Caco-2 (cell line): ENCODE data around the gene MYL2. TPM values are rescaled to one million over a fixed set of nuclear protein-coding genes. Genes with fewer than 3 reads are reported as not detected.

Experiments used
- BruUV-seq: library from RNA; stranded (reverse); fragments of 400-500 nt; replicated peaks from 2 replicates; lab custom pipeline; 2021; lab: Mats Ljungman, UMichigan
- CTCF ChIA-PET: fragments of 300-600 bp; sonication (Branson Sonifier 250); formaldehyde crosslinking; loops from one replicate; lab custom pipeline; 2022; ENCODE audit warnings: antibody characterized with exemption; lab: Charles Lee
- POLR2A ChIA-PET: fragments of 300-600 bp; sonication (Branson Sonifier 250); formaldehyde crosslinking; loops from one replicate; lab custom pipeline; 2022; ENCODE audit warnings: antibody characterized with exemption; lab: Charles Lee
- DNase-seq, 2 experiments: peaks; one replicate each; pipeline versions ENCODE4 v3.0.0 to v3.0.0-alpha.2; 2020 to 2022
- H3K27me3 ChIP-seq: replicated peaks from 2 replicates; pipeline ENCODE4 v1.6.0; 2011; ENCODE audit warnings: low read length; ENCODE audit not compliant: control insufficient read depth, insufficient read depth
- H3K36me3 ChIP-seq: 2 replicates; pipeline ENCODE4 v1.5.1; 2011; ENCODE audit warnings: low read length; ENCODE audit not compliant: control insufficient read depth, insufficient read depth
- H3K4me1 ChIP-seq: fragments of 250-450 bp; sonication (Bioruptor Pico); 2 replicates; pipeline ENCODE4 v1.5.1; 2020; ENCODE audit warnings: mild to moderate bottlenecking
- H3K4me3 ChIP-seq: 2 replicates; pipeline ENCODE4 v1.5.1; 2011; ENCODE audit warnings: low read depth, mild to moderate bottlenecking, control low read depth, low read length
- H3K9me3 ChIP-seq: fragments of 250-450 bp; sonication (Bioruptor Pico); 2 replicates; pipeline ENCODE4 v1.5.1; 2020; ENCODE audit warnings: mild to moderate bottlenecking, moderate library complexity
- H3K27ac Mint-ChIP-seq: one replicate; pipeline ENCODE4 v1.8.0; 2022; ENCODE audit warnings: mixed read lengths; ENCODE audit not compliant: unreplicated experiment
- H3K27me3 Mint-ChIP-seq: one replicate; pipeline ENCODE4 v1.8.0; 2022; ENCODE audit warnings: mixed read lengths; ENCODE audit not compliant: insufficient read depth, unreplicated experiment
- H3K36me3 Mint-ChIP-seq: one replicate; pipeline ENCODE4 v1.8.0; 2022; ENCODE audit warnings: mild to moderate bottlenecking, mixed read lengths; ENCODE audit not compliant: insufficient read depth, unreplicated experiment
- H3K4me1 Mint-ChIP-seq: one replicate; pipeline ENCODE4 v1.8.0; 2022; ENCODE audit warnings: low read depth, mixed read lengths; ENCODE audit not compliant: unreplicated experiment
- H3K4me3 Mint-ChIP-seq: one replicate; pipeline ENCODE4 v1.8.0; 2022; ENCODE audit warnings: mild to moderate bottlenecking, moderate library complexity, mixed read lengths; ENCODE audit not compliant: unreplicated experiment
- H3K9me3 Mint-ChIP-seq: one replicate; pipeline ENCODE4 v1.8.0; 2022; ENCODE audit warnings: mixed read lengths; ENCODE audit not compliant: unreplicated experiment
- intact Hi-C: fragments of 100-400 bp; cut with micrococcal nuclease; formaldehyde crosslinking; loops from one replicate; pipeline ENCODE4 v1.10.0; 2022; ENCODE audit not compliant: unreplicated experiment
- total RNA-seq: library from RNA; stranded (reverse); gene quantifications from 2 replicates; pipeline ENCODE4 v1.2.3, GENCODE V29; 2022
- TF ChIP-seq, protein P1 (sequence below), 2 experiments: fragments of 200-600 bp in 1 of 2; IDR thresholded peaks; 1 replicate in 1 of 2; 2 replicates in 1 of 2; pipeline versions ENCODE4 v1.5.1 to v1.8.0; 2011 to 2022; ENCODE audit warnings: antibody characterized with exemption in 1 of 2, control low read depth in 1 of 2, inconsistent platforms in 1 of 2, low read depth in 1 of 2, low read length in 1 of 2, mild to moderate bottlenecking in 1 of 2, moderate library complexity in 1 of 2; ENCODE audit not compliant: insufficient read depth in 1 of 2, severe bottlenecking in 1 of 2, unreplicated experiment in 1 of 2

Gene MYL2
- total RNA-seq, 1 experiment from 2014 or later, result not detected

DNA sequence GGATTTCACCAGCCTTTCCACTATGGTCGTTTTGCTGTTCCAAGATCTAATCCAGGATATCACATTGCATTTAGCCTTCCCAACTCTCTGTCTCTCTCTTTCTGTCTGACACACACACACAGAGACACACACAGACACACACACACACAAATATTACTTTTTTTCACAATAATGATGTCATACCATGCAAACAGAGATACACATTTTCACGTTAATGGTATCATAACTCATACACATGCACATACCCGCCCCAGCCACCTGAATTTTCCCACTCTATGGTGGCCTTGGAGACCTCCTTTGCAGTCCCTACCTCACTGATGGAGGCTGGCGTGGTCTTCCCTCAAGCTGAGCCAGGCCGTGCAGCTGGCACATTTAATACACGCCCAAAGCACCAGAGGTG lies 7.2 kb upstream of the MYL2 start:
- ChIA-PET POLR2A (no interaction called here), CTCF (no interaction called here)
- H3K27ac Mint-ChIP-seq, result no peak overlapping the region
- DNase-seq, result no peak
- TF ChIP-seq, protein P1, sequence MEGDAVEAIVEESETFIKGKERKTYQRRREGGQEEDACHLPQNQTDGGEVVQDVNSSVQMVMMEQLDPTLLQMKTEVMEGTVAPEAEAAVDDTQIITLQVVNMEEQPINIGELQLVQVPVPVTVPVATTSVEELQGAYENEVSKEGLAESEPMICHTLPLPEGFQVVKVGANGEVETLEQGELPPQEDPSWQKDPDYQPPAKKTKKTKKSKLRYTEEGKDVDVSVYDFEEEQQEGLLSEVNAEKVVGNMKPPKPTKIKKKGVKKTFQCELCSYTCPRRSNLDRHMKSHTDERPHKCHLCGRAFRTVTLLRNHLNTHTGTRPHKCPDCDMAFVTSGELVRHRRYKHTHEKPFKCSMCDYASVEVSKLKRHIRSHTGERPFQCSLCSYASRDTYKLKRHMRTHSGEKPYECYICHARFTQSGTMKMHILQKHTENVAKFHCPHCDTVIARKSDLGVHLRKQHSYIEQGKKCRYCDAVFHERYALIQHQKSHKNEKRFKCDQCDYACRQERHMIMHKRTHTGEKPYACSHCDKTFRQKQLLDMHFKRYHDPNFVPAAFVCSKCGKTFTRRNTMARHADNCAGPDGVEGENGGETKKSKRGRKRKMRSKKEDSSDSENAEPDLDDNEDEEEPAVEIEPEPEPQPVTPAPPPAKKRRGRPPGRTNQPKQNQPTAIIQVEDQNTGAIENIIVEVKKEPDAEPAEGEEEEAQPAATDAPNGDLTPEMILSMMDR (IDR thresholded peaks at IDR 0.05; ENCODE audit: insufficient read depth in 1 of 2, low read depth in 1 of 2, low read length in 1 of 2, severe bottlenecking in 1 of 2, unreplicated experiment in 1 of 2), result no peak
- H3K4me3 Mint-ChIP-seq, result no peak overlapping the region
- no peaks in the 10 kb centered on the region for H3K4me1 Mint-ChIP-seq
- no peaks in the 10 kb centered on the region for H3K36me3 ChIP-seq
- intact Hi-C loops, result no loop called here
- peaks cover 3% of the 10 kb centered on the region for H3K27me3 Mint-ChIP-seq
- no peaks in the 10 kb centered on the region for H3K9me3 Mint-ChIP-seq
- H3K4me1 ChIP-seq, result peaks cover 6% of the 10 kb centered on the region; the same call in 1 of the 2 replicates
- no peaks in the 10 kb centered on the region for H3K9me3 ChIP-seq
- BruUV-seq, result no TSS peak
- H3K36me3 Mint-ChIP-seq, result no peaks in the 10 kb centered on the region
- H3K4me3 ChIP-seq, result no peak overlapping the region
- H3K27me3 ChIP-seq, result no peaks in the 10 kb centered on the region

DNA sequence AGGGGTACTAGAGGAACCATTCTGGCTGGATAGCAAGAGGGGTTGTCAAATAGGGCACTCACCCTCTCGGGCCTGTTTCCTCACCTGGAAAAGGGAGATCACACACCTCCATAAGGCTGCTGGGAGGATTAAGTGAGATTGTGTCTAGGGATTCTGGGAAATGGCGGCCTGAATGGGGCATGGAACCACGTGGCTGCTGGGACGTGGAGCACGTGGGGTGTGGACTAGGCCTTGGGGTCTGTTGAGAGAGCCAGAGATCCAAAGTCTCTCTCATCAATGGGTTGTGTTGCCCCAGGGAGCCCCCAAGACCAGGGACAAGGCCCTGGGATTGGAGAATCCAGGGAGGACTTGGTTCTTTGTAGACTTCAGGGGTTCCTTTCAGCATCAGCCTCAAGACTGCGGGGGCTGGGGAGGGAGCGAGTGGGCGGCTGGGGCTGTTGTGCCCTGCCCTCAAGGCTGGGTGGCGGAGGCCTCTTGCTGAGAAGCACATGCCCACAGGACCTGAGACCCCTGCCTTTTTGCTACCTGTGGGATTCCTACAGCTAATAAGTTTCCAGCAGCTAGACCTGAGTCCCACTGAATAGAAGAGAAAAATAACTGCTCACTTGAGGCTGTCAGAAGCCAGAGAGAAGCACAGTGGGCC lies 3.4 kb upstream of the MYL2 start:
- H3K9me3 Mint-ChIP-seq, result no peaks in the 10 kb centered on the region
- CTCF ChIA-PET, result no interaction called here
- H3K36me3 Mint-ChIP-seq, result no peaks in the 10 kb centered on the region

DNA sequence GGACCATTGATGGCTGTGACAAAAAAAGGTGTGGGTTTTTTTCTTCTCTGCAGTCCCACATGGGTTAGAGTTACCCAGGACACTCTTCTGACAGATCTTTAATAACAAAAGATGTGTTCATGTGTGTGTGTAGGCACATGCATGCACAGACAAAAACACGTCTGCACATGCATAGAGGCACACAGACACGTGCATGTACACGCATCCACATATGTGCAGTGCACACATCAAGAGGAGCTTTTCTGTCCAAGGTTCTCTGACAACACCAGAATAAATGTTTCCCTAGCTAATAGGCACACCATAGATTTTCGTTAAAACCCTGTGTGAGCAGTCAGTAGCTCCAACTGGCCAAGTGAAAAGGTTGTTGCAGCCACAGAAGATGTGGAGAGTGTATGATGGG lies 2.8 kb upstream of the MYL2 start:
- no TSS peak for BruUV-seq

More for the DNA sequence above, 3.4 kb upstream of the MYL2 start:
- DNase-seq, result no peak
- BruUV-seq, result no TSS peak
- TF ChIP-seq, protein P1 (IDR thresholded peaks at IDR 0.05; ENCODE audit: insufficient read depth in 1 of 2, low read depth in 1 of 2, low read length in 1 of 2, severe bottlenecking in 1 of 2, unreplicated experiment in 1 of 2), result no peak
- H3K27me3 Mint-ChIP-seq, result peaks cover 3% of the 10 kb centered on the region
- intact Hi-C loops, result no loop called here
- H3K27ac Mint-ChIP-seq, result no peak overlapping the region
- Histone ChIP-seq H3K4me1 (no peaks in the 10 kb centered on the region), H3K4me3 (no peak overlapping the region), H3K27me3 (no peaks in the 10 kb centered on the region), H3K9me3 (no peaks in the 10 kb centered on the region), H3K36me3 (no peaks in the 10 kb centered on the region)
- no peak overlapping the region for H3K4me3 Mint-ChIP-seq
- peaks cover 13% of the 10 kb centered on the region for H3K4me1 Mint-ChIP-seq
- POLR2A ChIA-PET, result no interaction called here

More for the DNA sequence above, 2.8 kb upstream of the MYL2 start:
- H3K36me3 ChIP-seq, result no peaks in the 10 kb centered on the region
- no peaks in the 10 kb centered on the region for H3K27me3 ChIP-seq
- H3K4me1 ChIP-seq, result no peaks in the 10 kb centered on the region
- H3K4me1 Mint-ChIP-seq, result peaks cover 13% of the 10 kb centered on the region
- intact Hi-C loops, result no loop called here
- peaks cover 3% of the 10 kb centered on the region for H3K27me3 Mint-ChIP-seq
- TF ChIP-seq, protein P1 (IDR thresholded peaks at IDR 0.05; ENCODE audit: insufficient read depth in 1 of 2, low read depth in 1 of 2, low read length in 1 of 2, severe bottlenecking in 1 of 2, unreplicated experiment in 1 of 2), result no peak
- H3K9me3 ChIP-seq, result no peaks in the 10 kb centered on the region
- ChIA-PET POLR2A (no interaction called here), CTCF (no interaction called here)
- no peak overlapping the region for H3K4me3 ChIP-seq
- no peaks in the 10 kb centered on the region for H3K9me3 Mint-ChIP-seq
- H3K4me3 Mint-ChIP-seq, result no peak overlapping the region
- no peak for DNase-seq
- no peak overlapping the region for H3K27ac Mint-ChIP-seq
- H3K36me3 Mint-ChIP-seq, result no peaks in the 10 kb centered on the region
